ENCODE results near the gene DDHD1. TPM values are rescaled to one million over a fixed set of nuclear protein-coding genes. Genes with fewer than 3 reads are reported as not detected.

The DDHD1 gene
- total and polyA plus RNA-seq, 2 donors from 2014 or later = 2.1 to 11.9 TPM

DNA sequence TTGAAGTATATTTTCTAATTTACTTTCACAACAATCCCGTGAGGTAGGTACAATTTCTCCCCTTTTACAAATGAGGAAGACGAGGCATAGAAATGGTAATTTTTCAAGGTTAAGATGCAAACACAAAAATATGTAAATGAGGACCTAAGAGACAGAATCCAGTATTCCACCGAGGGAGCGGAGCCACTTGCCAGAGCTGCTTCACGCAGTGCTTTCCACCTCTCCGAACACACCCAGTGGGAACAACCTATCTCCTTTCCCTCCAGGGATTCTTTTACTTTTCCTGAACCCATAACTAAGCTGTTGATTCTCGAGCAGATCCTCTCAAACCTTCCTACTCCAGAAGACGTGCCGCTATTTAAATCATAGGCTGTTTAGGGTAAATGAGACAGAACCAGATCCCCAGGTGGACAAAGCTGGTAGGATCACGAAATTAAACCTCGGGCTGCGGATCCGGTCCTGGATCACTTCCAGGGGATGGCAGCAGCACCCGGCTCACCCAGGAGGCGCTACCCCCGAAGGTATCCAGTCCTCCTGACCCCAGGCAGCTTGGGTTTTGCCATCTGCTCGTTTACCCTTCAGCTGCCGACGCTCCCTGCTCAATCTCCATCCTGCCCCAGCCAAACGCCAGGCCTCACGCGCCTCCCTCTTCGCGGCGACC lies 1.5 kb downstream of the DDHD1 start:
- Histone ChIP-seq H3K4me1 (ENCODE audit: control insufficient read depth in 2 of 3, insufficient read depth in 2 of 3, low read depth in 1 of 3, low read length in 3 of 3) (peaks cover 0 to 4% (median 4%) of the 10 kb centered on the region in 3 donors), H3K27ac (ENCODE audit: low read depth in 2 of 2, low read length in 2 of 2) (no peak overlapping the region), H3K9me3 (ENCODE audit: control insufficient read depth in 2 of 3, insufficient read depth in 1 of 3, low read length in 3 of 3) (no peaks in the 10 kb centered on the region), H3K27me3 (ENCODE audit: control insufficient read depth, insufficient read depth, low read length) (no peaks in the 10 kb centered on the region), H3K9ac (ENCODE audit: low read length in 3 of 3) (peak overlapping the region; percentile 56 to 72 (median 62)), H3K36me3 (ENCODE audit: control insufficient read depth in 2 of 3, insufficient read depth in 3 of 3, low read length in 3 of 3) (no peaks in the 10 kb centered on the region), H3K4me3 (ENCODE audit: low read length in 3 of 3) (peak overlapping the region; percentile 76 to 82 (median 79))
- intact Hi-C loops (cut with DNase I) = no loop called here
- FAIRE-seq = no peak
- TF ChIP-seq, protein P1, sequence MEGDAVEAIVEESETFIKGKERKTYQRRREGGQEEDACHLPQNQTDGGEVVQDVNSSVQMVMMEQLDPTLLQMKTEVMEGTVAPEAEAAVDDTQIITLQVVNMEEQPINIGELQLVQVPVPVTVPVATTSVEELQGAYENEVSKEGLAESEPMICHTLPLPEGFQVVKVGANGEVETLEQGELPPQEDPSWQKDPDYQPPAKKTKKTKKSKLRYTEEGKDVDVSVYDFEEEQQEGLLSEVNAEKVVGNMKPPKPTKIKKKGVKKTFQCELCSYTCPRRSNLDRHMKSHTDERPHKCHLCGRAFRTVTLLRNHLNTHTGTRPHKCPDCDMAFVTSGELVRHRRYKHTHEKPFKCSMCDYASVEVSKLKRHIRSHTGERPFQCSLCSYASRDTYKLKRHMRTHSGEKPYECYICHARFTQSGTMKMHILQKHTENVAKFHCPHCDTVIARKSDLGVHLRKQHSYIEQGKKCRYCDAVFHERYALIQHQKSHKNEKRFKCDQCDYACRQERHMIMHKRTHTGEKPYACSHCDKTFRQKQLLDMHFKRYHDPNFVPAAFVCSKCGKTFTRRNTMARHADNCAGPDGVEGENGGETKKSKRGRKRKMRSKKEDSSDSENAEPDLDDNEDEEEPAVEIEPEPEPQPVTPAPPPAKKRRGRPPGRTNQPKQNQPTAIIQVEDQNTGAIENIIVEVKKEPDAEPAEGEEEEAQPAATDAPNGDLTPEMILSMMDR (IDR thresholded peaks at IDR 0.05; ENCODE audit: borderline replicate concordance, extremely low read depth, insufficient read depth) = no peak
- DNase-seq = peak in 3 of 5 donors; percentile 55 to 75 (median 74)

DNA sequence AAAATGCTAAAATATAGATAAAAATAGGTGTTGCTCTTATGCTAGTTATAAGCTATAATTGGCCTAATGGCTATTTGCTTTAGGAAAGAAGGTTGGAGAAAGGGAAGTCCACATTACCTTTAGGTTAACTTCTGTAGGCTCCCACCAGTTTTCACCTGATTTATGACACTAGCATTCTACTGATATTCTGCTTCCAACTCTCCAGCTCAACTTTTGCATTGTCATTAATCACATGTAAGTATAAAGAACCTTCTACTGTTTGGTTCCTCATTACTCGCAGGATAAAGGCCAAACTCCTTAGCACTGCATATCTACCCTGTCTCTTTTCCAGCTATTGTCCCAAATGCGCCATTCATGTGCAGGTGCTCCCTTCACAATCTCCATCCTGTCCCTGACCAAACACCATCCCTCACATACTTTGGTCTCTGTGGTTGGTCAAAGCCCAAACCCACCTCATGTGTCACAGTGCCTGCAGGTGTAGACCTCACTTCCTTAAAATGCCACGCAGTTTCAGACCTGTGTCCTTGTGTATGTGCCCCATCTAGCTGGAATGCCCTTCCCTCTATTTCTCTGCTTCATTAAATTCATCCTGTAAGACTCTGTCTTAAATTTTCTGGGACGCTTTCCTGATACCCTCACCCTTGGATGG lies 3.3 kb downstream of the DDHD1 start:
- no peak overlapping the region for H3K4me3 ChIP-seq (ENCODE audit: low read length in 3 of 3)
- no peak for FAIRE-seq
- DNase-seq = no peak
- H3K27ac ChIP-seq (ENCODE audit: low read depth in 2 of 2, low read length in 2 of 2) = no peak overlapping the region
- H3K9me3 ChIP-seq (ENCODE audit: control insufficient read depth in 2 of 3, insufficient read depth in 1 of 3, low read length in 3 of 3) = no peaks in the 10 kb centered on the region
- intact Hi-C loops (cut with DNase I) = no loop called here
- no peaks in the 10 kb centered on the region for H3K27me3 ChIP-seq (ENCODE audit: control insufficient read depth, insufficient read depth, low read length)
- no peaks in the 10 kb centered on the region for H3K36me3 ChIP-seq (ENCODE audit: control insufficient read depth in 2 of 3, insufficient read depth in 3 of 3, low read length in 3 of 3)
- H3K9ac ChIP-seq (ENCODE audit: low read length in 3 of 3) = no peak overlapping the region
- H3K4me1 ChIP-seq (ENCODE audit: control insufficient read depth in 2 of 3, insufficient read depth in 2 of 3, low read depth in 1 of 3, low read length in 3 of 3) = peaks cover 0 to 4% (median 4%) of the 10 kb centered on the region in 3 donors
- TF ChIP-seq, protein P1 (IDR thresholded peaks at IDR 0.05; ENCODE audit: borderline replicate concordance, extremely low read depth, insufficient read depth) = no peak

DNA sequence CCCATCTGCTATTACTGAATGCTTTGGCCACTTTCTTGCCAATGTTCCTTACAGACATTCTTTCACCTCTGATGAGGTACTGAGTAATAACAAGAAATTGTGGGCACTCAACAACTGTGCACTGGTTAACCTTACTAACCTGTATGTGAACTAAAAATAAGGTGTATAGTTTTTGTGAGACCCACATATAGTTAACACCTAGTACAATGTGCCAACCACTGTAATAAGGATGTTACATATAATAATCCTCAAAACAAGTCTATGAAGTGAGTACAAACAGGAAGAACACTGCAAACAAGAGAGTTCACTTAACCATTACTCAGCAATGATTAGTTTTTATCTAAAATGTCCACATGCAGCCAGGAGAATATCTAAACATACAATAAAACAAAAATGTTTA lies 4.5 kb downstream of the DDHD1 start:
- Histone ChIP-seq H3K27me3 (ENCODE audit: control insufficient read depth, insufficient read depth, low read length) (no peaks in the 10 kb centered on the region), H3K4me1 (ENCODE audit: control insufficient read depth in 2 of 3, insufficient read depth in 2 of 3, low read depth in 1 of 3, low read length in 3 of 3) (peaks cover 0 to 4% (median 4%) of the 10 kb centered on the region in 3 donors), H3K27ac (ENCODE audit: low read depth in 2 of 2, low read length in 2 of 2) (no peak overlapping the region), H3K9me3 (ENCODE audit: control insufficient read depth in 2 of 3, insufficient read depth in 1 of 3, low read length in 3 of 3) (no peaks in the 10 kb centered on the region), H3K4me3 (ENCODE audit: low read length in 3 of 3) (no peak overlapping the region), H3K36me3 (ENCODE audit: control insufficient read depth in 2 of 3, insufficient read depth in 3 of 3, low read length in 3 of 3) (no peaks in the 10 kb centered on the region), H3K9ac (ENCODE audit: low read length in 3 of 3) (no peak overlapping the region)
- FAIRE-seq (no peak), DNase-seq (no peak)
- TF ChIP-seq, protein P1 (IDR thresholded peaks at IDR 0.05; ENCODE audit: borderline replicate concordance, extremely low read depth, insufficient read depth) = no peak
- intact Hi-C loops (cut with DNase I) = no loop called here
